ENCODE data around the gene TRIP12. TPM values are rescaled to one million over a fixed set of nuclear protein-coding genes. Genes with fewer than 3 reads are reported as not detected.
"Not testable (repeated sequence)": the region's sequence is repeated elsewhere in the genome, so short reads cannot be mapped to it uniquely, and the experiment has no call there.

TRIP12 gene
- total and polyA plus RNA-seq, 4 experiments from 2014 or later: 14.5 to 224 (median 135) TPM

- CTCF ChIA-PET (ENCODE audit: partially characterized antibody): interaction anchor here (0.9 to 1.6 kb wide), 2 partner anchors 10 to 25 kb away, joined by 3 to 6 read pairs; no protein-coding TSS in a partner anchor
- Mint-ChIP-seq H3K36me3 (peaks cover 59 to 75% of the 10 kb centered on the region in 2 donors), H3K9me3 (peaks cover 0 to under 1% (median 0%) of the 10 kb centered on the region in 8 donors), H3K4me3 (peak overlapping the region in 5 of 8 donors; percentile 29 to 70 (median 49)), H3K27ac (peak overlapping the region in 6 of 7 donors; percentile 36 to 78 (median 68)), H3K4me1 (peaks cover 19 to 36% (median 26%) of the 10 kb centered on the region in 4 donors), H3K27me3 (no peaks in the 10 kb centered on the region)
- intact Hi-C loops (cut with micrococcal nuclease): no loop called here
- Histone ChIP-seq H3K27me3 (ENCODE audit: insufficient read depth, low read length) (no peaks in the 10 kb centered on the region), H3K4me3 (ENCODE audit: low read length in 2 of 2) (no peak overlapping the region), H3K4me1 (ENCODE audit: insufficient read depth, low read length) (peaks cover 17% of the 10 kb centered on the region), H3K9me3 (ENCODE audit: control insufficient read depth in 1 of 2, low read length in 2 of 2) (no peaks in the 10 kb centered on the region), H3K36me3 (ENCODE audit: insufficient read depth, low read length) (peaks cover 54% of the 10 kb centered on the region), H3K27ac (ENCODE audit: low read depth, low read length) (no peak overlapping the region)
- DNase-seq: peak in 2 of 5 donors; percentile 5 to 10
- POLR2A ChIA-PET (ENCODE audit: partially characterized antibody): interaction anchor here (1.1 kb wide), 1 partner anchor 146 kb away, joined by 3 read pairs; the partner anchor contains the start of gene TRIP12
These were observed 146.0 kb downstream of the TRIP12 start for GRCh38 chr2:229775614-229776313.

- DNase-seq: no peak
- H3K4me3 Mint-ChIP-seq: no peak overlapping the region
- intact Hi-C loops (cut with micrococcal nuclease): no loop called here
- H3K36me3 Mint-ChIP-seq: peaks cover 59 to 74% of the 10 kb centered on the region in 2 donors
- H3K9me3 Mint-ChIP-seq: peaks cover 0 to 2% (median 0%) of the 10 kb centered on the region in 8 donors
- Histone ChIP-seq H3K27me3 (ENCODE audit: insufficient read depth, low read length) (no peaks in the 10 kb centered on the region), H3K9me3 (ENCODE audit: control insufficient read depth in 1 of 2, low read length in 2 of 2) (no peaks in the 10 kb centered on the region), H3K27ac (ENCODE audit: low read depth, low read length) (no peak overlapping the region), H3K36me3 (ENCODE audit: insufficient read depth, low read length) (peaks cover 51% of the 10 kb centered on the region), H3K4me3 (ENCODE audit: low read length in 2 of 2) (no peak overlapping the region), H3K4me1 (ENCODE audit: insufficient read depth, low read length) (peaks cover 17% of the 10 kb centered on the region)
- ChIA-PET CTCF (ENCODE audit: partially characterized antibody) (no interaction called here), POLR2A (ENCODE audit: partially characterized antibody) (interaction anchor here (0.6 kb wide), 1 partner anchor 90 kb away, joined by 3 read pairs; no protein-coding TSS in a partner anchor)
- no peaks in the 10 kb centered on the region for H3K27me3 Mint-ChIP-seq
- peaks cover 15 to 31% (median 21%) of the 10 kb centered on the region in 4 donors for H3K4me1 Mint-ChIP-seq
- H3K27ac Mint-ChIP-seq: peak overlapping the region in 2 of 7 donors; percentile 19
These were observed 147.6 kb downstream of the TRIP12 start for GRCh38 chr2:229774237-229774636.

- ChIA-PET POLR2A (ENCODE audit: partially characterized antibody) (no interaction called here), CTCF (ENCODE audit: partially characterized antibody) (no interaction called here)
- Mint-ChIP-seq H3K27me3 (no peaks in the 10 kb centered on the region), H3K4me3 (no peak overlapping the region), H3K9me3 (peaks cover 0 to 2% (median 0%) of the 10 kb centered on the region in 8 donors), H3K27ac (no peak overlapping the region), H3K36me3 (peaks cover 73 to 86% of the 10 kb centered on the region in 2 donors), H3K4me1 (peaks cover 0 to 3% (median 0%) of the 10 kb centered on the region in 4 donors)
- intact Hi-C loops (cut with micrococcal nuclease): no loop called here
- H3K9me3 ChIP-seq (ENCODE audit: control insufficient read depth in 1 of 2, low read length in 2 of 2): no peaks in the 10 kb centered on the region
- peaks cover 53% of the 10 kb centered on the region for H3K36me3 ChIP-seq (ENCODE audit: insufficient read depth, low read length)
- no peak overlapping the region for H3K27ac ChIP-seq (ENCODE audit: low read depth, low read length)
- no peaks in the 10 kb centered on the region for H3K4me1 ChIP-seq (ENCODE audit: insufficient read depth, low read length)
- no peak overlapping the region for H3K4me3 ChIP-seq (ENCODE audit: low read length in 2 of 2)
- no peak for DNase-seq
- H3K27me3 ChIP-seq (ENCODE audit: insufficient read depth, low read length): no peaks in the 10 kb centered on the region
These were observed 153.6 kb downstream of the TRIP12 start for GRCh38 chr2:229768235-229768634.

DNA sequence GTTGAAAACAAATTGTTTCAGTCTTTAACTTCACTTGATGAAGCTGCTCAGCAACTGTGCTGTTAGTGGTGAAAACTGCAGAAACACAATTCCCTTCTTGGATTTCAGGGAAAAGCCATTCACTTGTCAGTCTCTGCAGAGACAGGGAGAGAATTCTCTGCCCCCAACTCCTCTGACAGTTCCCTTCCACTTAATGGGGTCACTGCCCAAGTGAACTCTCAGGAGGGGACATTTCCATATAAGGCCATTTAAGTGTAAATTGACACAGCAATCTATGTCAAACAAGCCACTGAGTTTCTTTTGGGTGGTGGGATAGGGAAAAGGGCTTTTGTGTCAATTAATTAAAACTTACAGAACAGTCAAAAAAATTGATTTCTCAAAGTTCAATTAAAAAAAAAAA, 156.1 kb downstream of the TRIP12 start:
- POLR2A ChIA-PET (ENCODE audit: partially characterized antibody): no interaction called here
- intact Hi-C loops (cut with micrococcal nuclease): no loop called here
- peaks cover 58 to 70% of the 10 kb centered on the region in 2 donors for H3K36me3 Mint-ChIP-seq

DNA sequence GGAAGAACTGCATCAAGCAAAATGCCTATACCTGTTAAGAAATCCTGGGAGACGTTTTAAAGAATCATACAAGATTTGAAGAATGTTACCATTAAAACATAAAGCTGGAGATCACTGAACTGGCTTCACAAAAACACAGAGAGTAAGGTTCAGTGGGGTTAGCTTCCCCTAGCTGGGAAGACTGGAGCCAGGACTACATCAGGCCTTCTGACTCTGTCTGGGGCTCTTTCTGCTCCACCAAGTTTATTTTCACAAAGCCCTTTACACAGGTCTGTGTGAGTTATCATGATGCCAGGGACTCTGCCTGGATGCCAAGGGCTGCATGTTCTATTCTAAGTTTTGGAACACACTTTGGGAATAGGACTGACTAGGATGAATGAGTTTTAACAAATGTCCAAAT, 160.1 kb downstream of the TRIP12 start:
- ChIA-PET CTCF (ENCODE audit: partially characterized antibody) (no interaction called here), POLR2A (ENCODE audit: partially characterized antibody) (no interaction called here)
- H3K36me3 Mint-ChIP-seq: peaks cover 27 to 34% of the 10 kb centered on the region in 2 donors
- H3K4me3 Mint-ChIP-seq: no peak overlapping the region
- H3K9me3 Mint-ChIP-seq: no peaks in the 10 kb centered on the region
- Histone ChIP-seq H3K4me1 (ENCODE audit: insufficient read depth, low read length) (no peaks in the 10 kb centered on the region), H3K27ac (ENCODE audit: low read depth, low read length) (no peak overlapping the region), H3K27me3 (ENCODE audit: insufficient read depth, low read length) (no peaks in the 10 kb centered on the region), H3K36me3 (ENCODE audit: insufficient read depth, low read length) (peaks cover 10% of the 10 kb centered on the region), H3K4me3 (ENCODE audit: low read length in 2 of 2) (no peak overlapping the region), H3K9me3 (ENCODE audit: control insufficient read depth in 1 of 2, low read length in 2 of 2) (no peaks in the 10 kb centered on the region)
- intact Hi-C loops (cut with micrococcal nuclease): no loop called here
- no peaks in the 10 kb centered on the region for H3K27me3 Mint-ChIP-seq
- DNase-seq: no peak
- peaks cover 0 to 3% (median 0%) of the 10 kb centered on the region in 4 donors for H3K4me1 Mint-ChIP-seq
- no peak overlapping the region for H3K27ac Mint-ChIP-seq

More for the DNA sequence above, 156.1 kb downstream of the TRIP12 start:
- Histone ChIP-seq H3K4me1 (ENCODE audit: insufficient read depth, low read length) (no peaks in the 10 kb centered on the region), H3K36me3 (ENCODE audit: insufficient read depth, low read length) (peaks cover 45% of the 10 kb centered on the region), H3K27me3 (ENCODE audit: insufficient read depth, low read length) (no peaks in the 10 kb centered on the region), H3K27ac (ENCODE audit: low read depth, low read length) (no peak overlapping the region), H3K4me3 (ENCODE audit: low read length in 2 of 2) (no peak overlapping the region), H3K9me3 (ENCODE audit: control insufficient read depth in 1 of 2, low read length in 2 of 2) (no peaks in the 10 kb centered on the region)
- CTCF ChIA-PET (ENCODE audit: partially characterized antibody): interaction anchor here (2.2 kb wide), 1 partner anchor 15 kb away, joined by 10 read pairs; no protein-coding TSS in a partner anchor
- peaks cover 0 to 3% (median 0%) of the 10 kb centered on the region in 4 donors for H3K4me1 Mint-ChIP-seq
- H3K9me3 Mint-ChIP-seq: peaks cover 0 to 1% (median 0%) of the 10 kb centered on the region in 8 donors
- DNase-seq: no peak
- no peaks in the 10 kb centered on the region for H3K27me3 Mint-ChIP-seq
- no peak overlapping the region for H3K4me3 Mint-ChIP-seq
- peak overlapping the region in 1 of 7 donors; percentile 25 for H3K27ac Mint-ChIP-seq

DNA sequence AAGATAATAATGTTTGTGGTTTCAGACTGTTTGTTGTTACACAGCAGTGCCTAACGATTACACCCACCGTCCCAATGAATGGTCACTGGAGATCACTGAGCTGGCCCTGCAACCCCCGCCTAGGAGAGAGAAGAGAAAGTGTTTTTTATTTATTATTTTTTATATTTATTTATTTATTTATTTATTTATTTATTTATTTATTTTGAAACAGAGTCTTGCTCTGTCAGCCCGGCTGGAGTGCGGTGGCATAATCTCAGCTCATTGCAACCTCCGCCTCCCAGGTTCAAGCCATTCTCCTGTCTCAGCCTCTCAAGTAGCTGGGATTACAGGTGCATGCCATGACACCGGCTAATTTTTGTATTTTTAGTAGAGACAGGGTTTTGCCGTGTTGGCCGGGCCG, 164.3 kb downstream of the TRIP12 start:
- H3K36me3 Mint-ChIP-seq; H3K27ac Mint-ChIP-seq; H3K27me3 Mint-ChIP-seq; H3K36me3 ChIP-seq (ENCODE audit: insufficient read depth, low read length); H3K4me3 ChIP-seq (ENCODE audit: low read length in 2 of 2); H3K4me3 Mint-ChIP-seq; intact Hi-C loops (cut with micrococcal nuclease); H3K9me3 ChIP-seq (ENCODE audit: control insufficient read depth in 1 of 2, low read length in 2 of 2); POLR2A ChIA-PET (ENCODE audit: partially characterized antibody); H3K4me1 Mint-ChIP-seq; H3K27ac ChIP-seq (ENCODE audit: low read depth, low read length); H3K9me3 Mint-ChIP-seq; H3K27me3 ChIP-seq (ENCODE audit: insufficient read depth, low read length); H3K4me1 ChIP-seq (ENCODE audit: insufficient read depth, low read length); DNase-seq: not testable (repeated sequence)
- CTCF ChIA-PET (ENCODE audit: partially characterized antibody): interaction anchor here (1.1 kb wide), 2 partner anchors 12 to 23 kb away, joined by 3 to 4 read pairs; no protein-coding TSS in a partner anchor

DNA sequence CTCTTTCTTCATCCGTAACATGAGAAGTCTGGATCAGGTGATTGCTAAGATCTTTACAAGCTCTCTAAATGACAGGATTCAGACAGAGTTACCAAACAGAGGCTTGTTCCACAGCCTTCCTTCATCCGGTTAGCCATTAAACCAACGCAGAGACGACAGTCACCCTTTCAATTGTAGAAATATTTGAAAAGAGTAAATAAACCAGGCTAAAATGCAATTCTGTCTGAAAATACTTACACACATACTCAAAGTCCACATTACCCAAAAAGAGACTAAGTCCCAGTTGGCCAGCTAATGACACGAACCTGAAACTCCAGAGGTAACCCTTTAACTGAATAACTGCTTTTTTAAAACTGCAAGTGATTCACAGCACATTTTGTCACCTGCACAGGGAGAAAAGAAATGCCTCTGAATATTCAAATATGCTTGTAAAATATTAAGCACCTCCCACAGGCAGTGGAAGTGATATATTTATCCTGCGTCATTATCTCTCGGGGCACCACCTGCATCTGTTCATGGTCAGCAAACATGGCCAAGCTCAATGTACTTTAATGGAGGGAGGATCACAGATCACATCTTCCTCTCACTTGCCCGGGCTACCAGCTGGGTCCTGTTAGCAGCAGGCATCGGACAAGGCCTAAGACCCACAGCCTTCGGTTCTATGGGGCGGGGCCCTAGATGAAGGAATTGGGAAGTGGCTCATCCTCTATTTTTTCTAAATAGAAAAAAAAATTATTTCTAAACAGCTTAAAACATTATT, 168.7 kb downstream of the TRIP12 start:
- H3K27me3 Mint-ChIP-seq: peaks cover 0 to 1% of the 10 kb centered on the region in 2 donors
- ChIA-PET CTCF (ENCODE audit: partially characterized antibody) (no interaction called here), POLR2A (ENCODE audit: partially characterized antibody) (no interaction called here)
- Histone ChIP-seq H3K27me3 (ENCODE audit: insufficient read depth, low read length) (no peaks in the 10 kb centered on the region), H3K9me3 (ENCODE audit: control insufficient read depth in 1 of 2, low read length in 2 of 2) (no peaks in the 10 kb centered on the region), H3K4me1 (ENCODE audit: insufficient read depth, low read length) (no peaks in the 10 kb centered on the region), H3K27ac (ENCODE audit: low read depth, low read length) (no peak overlapping the region), H3K36me3 (ENCODE audit: insufficient read depth, low read length) (no peaks in the 10 kb centered on the region), H3K4me3 (ENCODE audit: low read length in 2 of 2) (no peak overlapping the region)
- H3K4me3 Mint-ChIP-seq: peak overlapping the region in 1 of 8 donors; percentile 7
- intact Hi-C loops (cut with micrococcal nuclease): no loop called here
- peaks cover 0 to 3% of the 10 kb centered on the region in 2 donors for H3K36me3 Mint-ChIP-seq
- H3K27ac Mint-ChIP-seq: no peak overlapping the region
- peaks cover 0 to 3% (median 0%) of the 10 kb centered on the region in 8 donors for H3K9me3 Mint-ChIP-seq
- no peaks in the 10 kb centered on the region for H3K4me1 Mint-ChIP-seq
- DNase-seq: no peak

Data from CD4-positive, alpha-beta memory T cell (primary cell).